Neural crest cell (in vitro differentiated cells): ENCODE measurements around the gene IZUMO4. TPM values are rescaled to one million over a fixed set of nuclear protein-coding genes. Genes with fewer than 3 reads are reported as not detected.

Source experiments
- DNase-seq: peaks from one replicate; pipeline ENCODE4 v3.0.0; 2021; ENCODE audit warnings: low read depth, mixed read lengths, low spot score
- H3K27ac Mint-ChIP-seq: one replicate; pipeline ENCODE4 v1.8.0; 2021; ENCODE audit warnings: mild to moderate bottlenecking, mixed read lengths; ENCODE audit not compliant: unreplicated experiment
- H3K27me3 Mint-ChIP-seq: 2 replicates; pipeline ENCODE4 v1.8.0; 2021; ENCODE audit warnings: low read depth, mild to moderate bottlenecking, mixed read lengths
- H3K36me3 Mint-ChIP-seq: 2 replicates; pipeline ENCODE4 v1.8.0; 2021; ENCODE audit warnings: low read depth, mild to moderate bottlenecking, mixed read lengths
- H3K4me1 Mint-ChIP-seq: 2 replicates; pipeline ENCODE4 v1.8.0; 2021; ENCODE audit warnings: mixed read lengths
- H3K4me3 Mint-ChIP-seq: one replicate; pipeline ENCODE4 v1.8.0; 2021; ENCODE audit warnings: mild to moderate bottlenecking, mixed read lengths
- H3K9me3 Mint-ChIP-seq: 2 replicates; pipeline ENCODE4 v1.8.0; 2021; ENCODE audit warnings: mixed read lengths
- total RNA-seq: library from RNA; stranded (reverse); gene quantifications from 2 replicates; pipeline ENCODE4 v1.2.1, GENCODE V29; 2021
- TF ChIP-seq, protein P1 (sequence below): fragments of 200-600 bp; sonication (generic); conservative IDR thresholded peaks from 2 replicates; pipeline ENCODE4 v1.5.0; 2021; ENCODE audit warnings: antibody characterized with exemption, mild to moderate bottlenecking

IZUMO4 gene
- total RNA-seq, 1 donor from 2014 or later: 5.6 TPM

DNA sequence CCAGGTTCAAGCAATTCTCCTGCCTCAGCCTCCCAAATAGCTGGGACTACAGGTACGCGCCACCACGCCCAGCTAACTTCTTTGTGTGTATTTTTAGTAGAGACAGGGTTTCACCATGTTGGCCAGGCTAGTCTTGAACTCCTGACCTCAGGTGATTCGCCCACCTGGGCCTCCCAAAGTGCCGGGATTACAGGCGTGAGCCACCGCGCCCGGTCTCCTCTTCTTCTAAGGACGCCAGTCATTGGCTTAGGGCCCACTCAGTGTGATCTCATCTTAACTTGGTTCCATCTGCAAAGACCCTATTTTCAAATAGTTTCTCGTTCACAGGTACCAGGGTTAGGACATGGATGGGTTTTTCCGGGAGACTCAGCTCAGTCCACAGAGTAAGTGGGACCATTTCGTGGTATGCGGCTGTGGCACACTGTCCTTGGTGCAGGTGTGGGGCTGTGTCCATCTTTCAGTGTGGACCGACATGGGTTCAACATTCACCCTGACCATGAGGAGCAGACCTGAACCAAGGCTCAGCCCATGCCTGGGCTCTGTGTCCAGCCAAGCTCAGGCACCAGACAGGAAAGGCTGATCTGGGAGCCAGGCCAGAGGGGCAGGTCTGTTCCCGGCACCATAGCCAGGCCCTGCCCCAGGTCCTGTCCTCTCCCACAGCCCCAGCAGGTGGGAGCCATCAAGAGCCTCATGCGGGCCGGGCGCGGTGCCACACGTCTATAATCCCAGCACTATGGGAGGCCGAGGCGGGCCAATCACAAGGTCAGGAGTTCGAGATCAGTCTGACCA, 42.9 kb upstream of the IZUMO4 start:
- DNase-seq: no peak
- TF ChIP-seq, protein P1, sequence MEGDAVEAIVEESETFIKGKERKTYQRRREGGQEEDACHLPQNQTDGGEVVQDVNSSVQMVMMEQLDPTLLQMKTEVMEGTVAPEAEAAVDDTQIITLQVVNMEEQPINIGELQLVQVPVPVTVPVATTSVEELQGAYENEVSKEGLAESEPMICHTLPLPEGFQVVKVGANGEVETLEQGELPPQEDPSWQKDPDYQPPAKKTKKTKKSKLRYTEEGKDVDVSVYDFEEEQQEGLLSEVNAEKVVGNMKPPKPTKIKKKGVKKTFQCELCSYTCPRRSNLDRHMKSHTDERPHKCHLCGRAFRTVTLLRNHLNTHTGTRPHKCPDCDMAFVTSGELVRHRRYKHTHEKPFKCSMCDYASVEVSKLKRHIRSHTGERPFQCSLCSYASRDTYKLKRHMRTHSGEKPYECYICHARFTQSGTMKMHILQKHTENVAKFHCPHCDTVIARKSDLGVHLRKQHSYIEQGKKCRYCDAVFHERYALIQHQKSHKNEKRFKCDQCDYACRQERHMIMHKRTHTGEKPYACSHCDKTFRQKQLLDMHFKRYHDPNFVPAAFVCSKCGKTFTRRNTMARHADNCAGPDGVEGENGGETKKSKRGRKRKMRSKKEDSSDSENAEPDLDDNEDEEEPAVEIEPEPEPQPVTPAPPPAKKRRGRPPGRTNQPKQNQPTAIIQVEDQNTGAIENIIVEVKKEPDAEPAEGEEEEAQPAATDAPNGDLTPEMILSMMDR: no peak
- H3K4me3 Mint-ChIP-seq: peak overlapping the region; percentile 54
- H3K36me3 Mint-ChIP-seq: no peaks in the 10 kb centered on the region
- peaks cover 10% of the 10 kb centered on the region for H3K4me1 Mint-ChIP-seq
- no peak overlapping the region for H3K27ac Mint-ChIP-seq
- H3K27me3 Mint-ChIP-seq: no peaks in the 10 kb centered on the region
- H3K9me3 Mint-ChIP-seq: no peaks in the 10 kb centered on the region

DNA sequence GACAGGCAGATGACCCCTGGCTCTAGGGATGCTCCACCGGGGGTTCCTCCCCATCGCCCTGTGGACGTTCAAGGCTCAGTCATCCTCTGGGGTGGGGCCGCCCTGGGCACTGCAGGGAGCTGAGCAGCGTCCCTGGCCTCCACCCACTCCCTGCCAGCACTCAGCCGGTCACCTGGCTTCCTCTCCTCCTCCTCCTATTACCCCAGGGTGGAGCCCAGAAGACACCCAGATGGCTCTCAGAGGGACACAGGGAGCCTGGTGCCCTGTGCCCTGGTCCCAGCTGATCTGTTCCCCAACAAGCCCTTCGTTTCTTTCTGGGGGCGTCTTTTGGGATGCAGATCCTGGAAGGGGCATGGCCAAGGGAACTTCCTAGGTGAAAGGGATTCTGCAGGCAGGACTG, 42.0 kb upstream of the IZUMO4 start:
- DNase-seq: no peak
- no peak overlapping the region for H3K4me3 Mint-ChIP-seq
- TF ChIP-seq, protein P1: no peak
- H3K27me3 Mint-ChIP-seq: no peaks in the 10 kb centered on the region
- peaks cover 12% of the 10 kb centered on the region for H3K4me1 Mint-ChIP-seq
- no peak overlapping the region for H3K27ac Mint-ChIP-seq
- H3K9me3 Mint-ChIP-seq: no peaks in the 10 kb centered on the region
- no peaks in the 10 kb centered on the region for H3K36me3 Mint-ChIP-seq

DNA sequence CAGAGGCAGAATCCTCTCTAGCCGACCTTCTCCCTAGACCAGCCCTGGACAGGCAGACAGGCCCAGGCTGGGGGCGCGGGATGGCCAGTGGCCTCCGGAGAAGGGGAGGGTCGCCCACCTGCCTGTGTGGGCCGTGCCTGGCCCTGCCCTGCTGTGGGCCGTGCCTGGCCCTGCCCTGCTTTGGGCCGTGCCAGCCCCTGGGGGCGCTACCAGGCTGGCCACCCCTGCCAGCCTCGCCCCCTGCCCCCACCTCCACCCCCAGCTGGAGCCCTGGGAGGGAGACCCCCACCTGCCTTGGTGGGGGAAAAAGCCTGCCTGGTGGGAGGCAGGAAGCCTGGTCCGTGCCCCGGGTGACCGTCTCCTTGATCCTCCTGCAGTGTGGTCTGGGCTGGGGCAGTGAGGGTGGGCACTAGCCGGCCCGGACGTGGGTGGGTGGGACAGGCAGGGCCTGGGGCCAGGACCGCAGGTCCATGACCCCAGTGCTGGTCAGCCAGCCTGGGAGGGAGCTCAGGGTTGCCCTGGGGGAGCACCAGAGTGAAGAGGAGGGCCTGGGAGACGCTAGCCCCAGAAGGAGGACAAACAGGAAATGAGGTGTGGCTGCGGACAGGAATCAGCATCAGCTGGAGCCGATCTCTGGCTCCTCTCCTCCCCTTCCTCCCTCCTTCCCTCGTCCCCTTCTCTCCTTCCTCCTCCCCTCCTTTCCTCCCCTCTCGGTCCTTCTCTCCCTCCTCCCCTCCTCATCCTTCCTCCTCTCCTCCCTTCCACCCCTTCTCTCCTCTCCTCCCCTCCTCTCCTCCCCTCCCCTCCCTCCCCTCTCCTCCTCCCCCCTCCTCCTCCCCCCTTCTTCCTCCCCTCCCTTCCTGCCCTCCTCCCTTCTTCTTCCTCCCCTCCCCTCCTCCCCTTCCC, 40.5 kb upstream of the IZUMO4 start:
- H3K27ac Mint-ChIP-seq: no peak overlapping the region
- H3K4me1 Mint-ChIP-seq: peaks cover 21% of the 10 kb centered on the region
- H3K4me3 Mint-ChIP-seq: peak overlapping the region; percentile 54
- no peaks in the 10 kb centered on the region for H3K36me3 Mint-ChIP-seq
- no peaks in the 10 kb centered on the region for H3K9me3 Mint-ChIP-seq
- DNase-seq: no peak
- TF ChIP-seq, protein P1: no peak
- no peaks in the 10 kb centered on the region for H3K27me3 Mint-ChIP-seq

DNA sequence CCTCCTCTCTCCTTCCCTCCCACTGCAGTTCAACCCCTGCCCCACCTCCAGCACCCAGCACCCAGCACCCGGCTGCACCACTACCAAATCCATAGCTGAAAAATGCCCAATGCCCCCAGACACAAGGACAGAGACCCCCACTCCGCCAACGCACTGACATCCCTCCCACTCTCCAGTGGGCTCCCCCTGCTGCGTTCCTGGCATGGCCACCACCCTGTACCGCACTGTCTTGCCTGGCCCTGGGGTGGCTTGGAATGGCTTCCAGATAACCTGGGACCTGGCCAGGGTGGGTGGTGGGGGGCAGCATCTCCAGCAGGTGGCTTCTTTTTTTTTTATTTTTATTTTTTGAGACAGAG, 39.9 kb upstream of the IZUMO4 start:
- H3K4me1 Mint-ChIP-seq: peaks cover 26% of the 10 kb centered on the region
- no peak overlapping the region for H3K27ac Mint-ChIP-seq

More for the DNA sequence above, 39.9 kb upstream of the IZUMO4 start:
- Mint-ChIP-seq H3K27me3 (no peaks in the 10 kb centered on the region), H3K4me3 (no peak overlapping the region), H3K36me3 (no peaks in the 10 kb centered on the region), H3K9me3 (no peaks in the 10 kb centered on the region)
- TF ChIP-seq, protein P1: no peak
- no peak for DNase-seq
